Stimulated activated CD8-positive, alpha-beta memory T cell treated with anti-CD3 and anti-CD28 coated beads, Interleukin-7, amount 100 ng/mL, for 4 hours (primary cell): ENCODE measurements around the gene JAKMIP3.
"Not testable (repeated sequence)": the region's sequence is repeated elsewhere in the genome, so short reads cannot be mapped to it uniquely, and the experiment has no call there.

Source experiments
- DNase-seq, 2 donors: peaks; one replicate each; pipeline ENCODE4 v3.0.0-alpha.2; 2020; ENCODE audit warnings: low read depth in 2 of 2

The JAKMIP3 gene

DNA sequence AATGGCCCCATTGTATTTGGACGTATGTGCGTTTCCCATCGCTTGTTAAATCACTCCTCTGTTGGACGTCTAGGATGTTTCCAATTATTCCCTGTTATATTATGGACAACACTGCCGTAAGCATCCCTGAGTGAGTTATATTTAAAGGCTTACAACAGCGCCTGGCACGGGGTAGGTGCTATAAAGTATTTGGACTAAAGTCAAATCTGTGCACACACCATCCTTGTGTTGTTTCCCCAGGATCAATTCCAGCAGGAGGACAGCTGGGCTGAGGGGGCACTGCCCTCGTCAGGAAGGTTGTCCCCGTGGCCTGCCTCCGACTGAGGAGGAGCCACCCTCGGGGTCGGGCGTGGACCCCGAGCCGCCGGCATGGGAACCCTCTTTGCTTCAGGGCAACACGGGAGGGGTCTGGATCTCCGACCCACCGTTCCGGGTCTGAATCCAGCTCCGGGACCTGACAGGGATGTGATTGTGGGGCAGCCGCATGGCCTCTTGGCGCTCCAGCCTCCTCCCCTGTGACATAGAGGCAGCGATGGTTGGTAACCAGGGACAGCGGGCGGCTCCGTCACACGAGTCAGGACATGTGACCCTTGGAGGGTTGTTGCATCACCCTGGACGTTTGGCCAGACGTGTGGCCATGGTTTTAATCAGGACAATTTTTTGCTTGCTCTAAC, 1.5 kb upstream of the JAKMIP3 start:
- no peak for DNase-seq

DNA sequence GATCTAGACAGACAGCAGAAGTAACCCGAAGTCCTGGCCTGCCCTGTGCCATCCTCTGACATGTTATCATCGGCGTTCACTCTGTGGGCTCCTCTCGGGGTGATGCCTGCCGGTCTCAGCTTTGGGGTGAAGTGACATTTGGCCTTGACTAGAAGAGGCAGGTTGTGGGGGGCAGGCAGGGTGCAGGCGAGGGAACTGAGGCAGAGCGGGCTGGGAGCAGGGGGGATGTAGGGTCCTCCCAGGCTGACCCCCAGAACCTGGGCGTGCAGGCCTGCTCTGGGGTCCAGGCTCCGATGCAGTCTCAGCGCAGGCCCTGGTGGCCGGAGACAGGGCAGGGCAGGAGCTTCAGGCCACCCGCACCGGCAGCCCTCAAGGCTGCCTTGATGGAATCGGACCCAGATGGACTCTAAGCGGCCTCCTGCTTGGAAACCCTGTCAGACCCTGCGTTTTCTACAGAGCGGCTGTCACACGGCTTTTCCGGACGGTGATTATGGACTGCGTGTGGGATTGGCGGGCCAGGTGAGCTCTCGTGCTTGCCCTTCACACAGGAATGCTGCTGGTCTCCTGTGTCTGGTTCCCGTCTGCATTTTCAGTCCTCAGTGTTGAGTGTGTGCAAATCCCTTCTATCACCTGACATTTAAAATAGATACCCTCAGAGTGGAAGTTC, 842 bp upstream of the JAKMIP3 start:
- no peak for DNase-seq

DNA sequence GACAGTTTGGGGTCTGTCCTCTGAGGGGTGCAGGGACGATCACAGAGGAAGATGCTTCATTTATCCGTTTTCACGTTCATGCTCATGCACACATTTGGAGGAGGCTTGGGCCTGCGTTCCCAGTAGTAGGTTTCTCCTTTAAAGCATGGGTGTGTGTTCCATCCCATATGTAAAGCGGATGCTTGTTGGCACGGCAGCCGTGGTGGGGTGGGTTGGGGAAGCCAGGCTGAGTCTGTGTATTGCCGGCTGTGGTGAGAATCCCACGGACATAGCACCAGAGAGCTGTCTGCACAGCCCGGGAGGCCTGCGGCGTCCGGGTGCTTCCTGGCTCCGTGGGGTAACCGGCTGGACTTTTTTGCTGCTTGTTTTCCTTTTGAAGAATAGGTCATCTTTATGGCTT, 440 bp downstream of the JAKMIP3 start:
- DNase-seq = no peak

DNA sequence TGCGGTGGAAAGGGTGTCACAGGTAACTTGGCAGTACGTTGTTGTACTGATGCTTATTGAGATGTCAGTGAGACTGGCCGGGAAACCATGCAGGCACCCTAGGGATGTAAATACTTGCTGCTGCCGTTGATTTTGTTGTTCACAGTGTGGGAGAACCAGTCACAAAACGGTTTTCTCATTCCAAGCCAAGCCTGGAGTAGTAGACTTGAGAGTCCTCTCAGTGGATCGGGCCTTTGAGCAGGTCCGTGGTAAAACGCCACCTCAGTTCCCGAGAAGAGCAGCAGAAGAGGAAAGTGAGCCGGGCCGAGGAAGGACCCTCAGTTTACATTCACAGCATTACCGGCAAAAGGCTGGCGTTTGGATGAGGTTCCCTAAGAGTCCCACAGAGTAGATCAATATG, 1.1 kb downstream of the JAKMIP3 start:
- DNase-seq = no peak

DNA sequence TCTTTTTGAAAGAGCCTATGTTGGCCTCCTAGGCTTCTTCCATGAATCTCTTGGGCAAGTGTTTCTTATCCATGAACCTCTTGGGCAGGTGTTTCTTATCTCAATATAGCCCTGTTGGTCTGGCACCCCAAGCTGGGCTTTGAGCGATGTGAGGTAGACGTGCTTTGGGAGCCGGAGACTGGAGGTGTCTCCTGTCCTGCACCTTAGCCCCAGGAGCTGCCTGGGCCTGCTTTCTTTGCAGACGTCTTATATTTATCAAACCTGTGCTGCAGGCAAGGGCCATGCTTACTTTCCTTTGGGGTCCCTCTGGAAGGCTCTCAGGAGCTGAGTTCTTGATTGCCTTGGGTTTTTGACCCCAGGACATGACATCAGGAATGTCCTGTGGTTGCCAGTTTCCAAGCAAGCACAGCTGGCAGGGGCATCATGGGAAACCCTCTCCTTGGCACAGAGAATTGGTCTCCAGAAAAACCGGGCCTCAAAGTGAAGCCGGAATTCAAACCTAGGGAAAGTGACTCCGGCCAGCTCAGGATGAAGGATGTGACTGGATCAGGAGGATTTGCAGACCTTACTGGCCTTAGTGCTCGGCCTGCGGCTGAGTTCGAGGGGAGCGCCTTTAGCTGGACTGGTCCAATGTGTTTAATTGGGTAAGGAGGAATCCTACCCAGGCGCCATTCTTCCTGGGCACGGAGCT, 2.8 kb downstream of the JAKMIP3 start:
- no peak for DNase-seq

DNA sequence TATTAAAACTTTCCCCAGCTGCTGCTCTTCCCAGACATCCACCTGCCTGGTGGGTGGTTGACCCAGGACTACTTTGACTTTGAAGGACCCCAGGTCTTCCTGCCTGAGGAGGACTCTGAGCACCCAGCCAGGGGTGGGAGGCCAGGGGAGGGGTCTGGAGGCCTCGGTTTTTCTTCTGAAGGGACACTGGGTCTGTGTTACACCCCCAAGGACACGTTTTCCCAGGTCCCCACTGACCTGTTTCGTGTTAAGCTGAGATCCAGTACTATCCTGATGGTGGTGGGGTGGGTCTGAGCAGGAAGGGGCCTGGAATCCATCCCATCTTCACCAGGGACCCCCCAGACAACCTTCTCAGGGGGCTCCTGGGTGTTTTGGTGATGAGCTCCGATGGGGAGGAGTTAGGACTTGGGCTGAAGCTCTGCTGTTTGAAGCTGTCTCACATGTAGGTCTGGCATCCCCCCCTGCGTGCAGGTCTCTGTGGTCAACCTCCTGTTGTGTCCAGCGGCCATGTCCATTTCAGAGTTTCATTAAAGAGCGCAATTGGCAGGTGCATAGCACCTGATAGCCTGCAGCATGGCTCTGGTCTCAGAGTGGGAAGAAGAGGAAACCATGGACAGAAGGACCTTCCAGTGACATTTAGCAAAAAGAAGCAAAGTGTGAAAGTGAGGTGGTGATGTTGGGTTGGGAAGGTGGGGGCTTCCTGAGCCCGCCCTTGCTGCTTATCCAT, 3.5 kb downstream of the JAKMIP3 start:
- no peak for DNase-seq

DNA sequence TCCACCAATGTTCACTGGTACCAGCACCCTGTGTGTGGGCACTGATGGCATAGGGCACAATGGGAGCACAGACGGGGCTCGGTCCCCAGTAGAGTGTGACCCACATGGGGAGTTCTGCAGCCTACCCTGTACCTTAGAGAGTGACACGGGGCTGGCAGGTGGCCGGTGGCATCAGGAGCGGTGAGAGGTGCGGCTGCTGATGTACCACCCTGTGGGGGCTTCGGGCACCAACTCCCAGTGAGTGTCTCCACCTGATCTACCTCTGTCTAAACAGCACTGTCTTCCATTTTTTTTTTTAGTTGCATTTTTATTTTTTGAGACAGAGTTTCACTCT, 4.1 kb downstream of the JAKMIP3 start:
- no peak for DNase-seq

DNA sequence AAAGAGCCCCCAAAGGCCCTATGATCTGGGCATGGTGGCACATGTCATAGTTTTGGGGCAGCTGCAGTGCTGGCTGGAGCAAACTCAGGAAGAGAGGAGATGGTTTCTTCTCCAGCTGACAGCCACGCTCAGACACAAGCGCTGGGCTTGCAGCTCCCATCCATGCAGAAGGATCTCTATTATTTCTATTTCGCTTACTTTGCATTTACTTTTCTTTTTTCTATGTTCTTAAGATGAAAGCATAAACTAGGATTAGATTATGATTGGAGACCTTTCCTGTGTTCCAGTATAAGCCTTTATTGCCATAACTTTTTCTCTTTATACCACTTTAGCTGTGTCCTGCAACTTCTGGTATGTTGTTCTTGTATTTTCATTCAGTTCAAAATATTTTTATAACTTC, 5.0 kb downstream of the JAKMIP3 start:
- DNase-seq = no peak

DNA sequence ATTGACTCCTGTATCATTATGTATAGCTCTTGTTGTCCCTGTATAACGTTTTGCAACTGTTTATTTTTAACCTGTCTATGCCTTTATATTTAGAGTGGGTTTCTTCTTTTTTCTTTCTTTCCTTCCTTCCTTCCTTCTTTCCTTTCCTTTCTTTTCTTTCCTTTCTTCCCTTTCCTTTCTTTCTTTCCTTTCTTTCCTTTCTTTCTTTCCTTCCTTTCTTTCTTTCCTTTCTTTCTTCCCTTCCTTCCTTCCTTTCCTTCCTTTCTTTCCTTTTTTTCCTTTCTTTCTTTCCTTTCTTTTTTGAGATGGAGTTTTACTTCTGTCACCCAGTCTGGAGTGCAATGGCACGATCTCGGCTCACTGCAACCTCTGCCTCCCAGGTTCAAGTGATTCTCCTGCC, 5.9 kb downstream of the JAKMIP3 start:
- no peak for DNase-seq

DNA sequence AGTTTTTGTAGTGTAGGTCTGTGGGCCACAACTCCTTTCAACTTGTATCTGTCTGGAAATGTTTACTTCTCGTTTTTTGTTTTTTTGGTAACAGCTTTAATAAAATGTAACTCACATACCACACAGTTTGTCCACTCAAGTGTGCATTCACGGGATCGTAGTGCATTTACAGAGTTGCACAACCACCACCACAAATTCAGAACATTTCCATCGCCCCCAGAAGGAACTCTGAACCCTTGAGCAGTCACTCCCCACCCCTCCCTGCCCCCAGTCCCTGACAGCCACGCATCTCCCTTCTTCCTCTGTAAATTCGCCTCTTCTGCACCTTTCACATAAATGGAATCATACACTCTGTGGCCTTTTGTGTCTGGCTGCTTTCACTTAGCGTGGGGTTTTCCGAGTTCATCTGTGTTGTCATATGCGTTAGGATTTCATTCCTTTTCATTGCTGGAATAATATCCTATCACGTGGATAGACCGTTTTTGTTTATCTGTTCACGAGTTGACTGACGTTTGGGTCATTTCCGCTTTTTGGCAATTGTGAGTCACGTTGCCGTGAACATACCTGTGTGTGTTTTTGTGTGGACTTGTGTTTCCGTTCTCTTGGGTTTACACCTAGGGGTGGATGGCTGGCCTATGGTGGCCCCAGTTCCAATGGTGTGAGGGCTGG, 10.3 kb downstream of the JAKMIP3 start:
- DNase-seq = no peak

DNA sequence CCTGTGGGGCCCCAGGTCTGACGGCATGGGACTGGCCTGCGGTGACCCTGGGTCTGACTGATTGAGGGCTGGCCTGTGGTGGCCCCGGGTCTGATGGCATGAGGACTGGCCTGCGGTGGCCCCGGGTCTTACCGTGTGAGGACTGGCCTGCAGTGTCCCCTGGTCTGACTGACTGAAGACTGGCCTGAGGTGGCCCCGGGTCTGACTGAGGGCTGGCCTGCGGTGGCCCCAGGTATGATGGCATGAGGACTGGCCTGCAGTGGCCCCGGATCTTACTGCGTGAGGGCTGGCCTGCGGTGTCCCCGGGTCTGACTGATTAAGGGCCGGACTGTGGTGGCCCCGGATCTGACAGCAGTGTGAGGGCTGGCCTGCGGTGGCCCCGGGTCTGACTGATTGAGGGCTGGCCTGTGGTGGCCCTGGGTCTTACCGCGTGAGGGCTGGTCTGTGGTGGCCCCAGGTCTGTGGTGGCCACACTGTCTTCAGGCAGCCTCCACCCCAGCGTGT, 10.9 kb downstream of the JAKMIP3 start:
- no peak for DNase-seq

DNA sequence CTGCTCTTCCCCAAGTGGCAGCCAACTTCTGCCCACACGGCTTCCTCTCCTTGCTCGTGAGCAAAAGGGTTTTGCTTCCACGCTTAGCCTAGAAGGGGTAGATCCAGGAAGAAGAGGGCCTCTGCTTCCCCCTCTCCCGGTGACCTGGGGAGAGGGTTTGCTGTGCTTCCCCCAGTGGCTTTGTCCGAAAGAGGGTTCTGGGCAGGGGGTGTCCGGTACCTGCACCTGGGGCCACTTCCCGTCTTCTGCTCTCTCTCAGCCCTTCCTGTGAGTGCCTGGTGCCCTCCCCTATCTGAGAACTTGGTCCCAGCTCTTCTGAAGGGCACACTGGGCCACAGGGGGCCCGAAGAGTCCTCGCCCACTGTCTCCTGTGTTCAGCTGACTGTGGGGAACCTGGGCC, 11.3 kb downstream of the JAKMIP3 start:
- no peak for DNase-seq

DNA sequence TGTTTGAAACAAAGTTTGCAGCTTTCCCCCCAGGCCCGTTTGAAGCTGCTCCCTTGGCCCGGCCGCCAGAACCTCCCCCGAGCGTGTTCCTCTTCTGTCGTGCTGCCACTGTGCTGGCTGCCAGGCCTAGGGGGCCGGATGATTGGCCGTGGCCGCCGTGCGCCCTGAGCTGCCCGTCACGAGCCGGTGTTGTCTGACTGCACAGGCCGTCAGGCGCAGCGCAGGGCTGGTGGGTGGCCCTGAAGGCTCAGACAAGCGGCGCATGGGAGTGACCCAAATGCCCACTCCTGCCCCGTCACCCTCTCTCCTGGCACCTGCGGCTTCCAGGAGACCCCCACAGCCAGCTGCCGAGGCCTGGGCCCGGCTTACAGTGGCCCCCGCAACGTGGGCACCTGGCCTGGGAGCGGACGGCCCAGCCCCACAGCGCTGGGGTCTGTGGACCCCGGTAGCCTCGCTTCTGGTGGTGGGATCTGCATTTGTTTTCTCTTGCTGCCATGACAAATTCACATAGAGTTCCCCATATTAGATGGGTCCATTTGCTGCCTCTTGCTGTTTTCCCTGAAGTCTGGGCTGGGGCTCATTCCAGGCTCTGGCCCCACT, 13.1 kb downstream of the JAKMIP3 start:
- DNase-seq = no peak

DNA sequence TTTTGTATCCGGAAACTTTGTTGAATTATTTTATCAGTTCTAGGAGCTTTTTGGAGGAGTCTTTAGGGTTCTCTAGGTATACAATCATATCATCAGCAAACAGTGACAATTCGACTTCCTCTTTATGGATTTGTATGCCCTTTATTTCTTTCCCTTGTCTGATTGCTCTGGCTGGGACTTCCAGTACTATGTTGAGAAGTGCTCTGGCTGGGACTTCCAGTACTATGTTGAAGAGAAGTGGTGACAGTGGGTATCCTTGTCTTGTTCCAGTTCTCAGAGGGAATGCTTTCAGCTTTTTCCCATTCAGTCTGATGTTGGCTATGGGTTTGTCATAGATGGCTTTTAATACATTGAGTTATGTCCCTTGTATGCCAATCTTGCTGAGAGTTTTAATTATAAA, 18.6 kb downstream of the JAKMIP3 start:
- DNase-seq = not testable (repeated sequence)

DNA sequence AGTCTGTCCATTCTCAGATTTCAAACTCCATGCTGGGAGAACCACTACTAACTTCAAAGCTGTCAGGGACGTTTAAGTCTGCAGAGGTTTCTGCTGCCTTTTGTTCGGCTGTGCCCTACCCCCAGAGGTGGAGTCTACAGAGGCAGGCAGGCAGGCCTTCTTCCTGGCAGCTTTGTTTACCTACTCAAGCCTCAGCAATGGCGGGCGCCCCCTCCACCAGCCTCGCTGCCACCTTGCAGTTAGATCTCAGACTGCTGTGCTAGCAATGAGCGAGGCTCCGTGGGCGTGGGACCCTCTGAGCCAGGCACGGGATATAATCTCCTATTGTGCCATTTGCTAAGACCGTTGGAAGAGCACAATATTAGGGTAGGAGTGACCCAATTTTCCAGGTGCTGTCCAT, 27.5 kb downstream of the JAKMIP3 start:
- not testable (repeated sequence) for DNase-seq

DNA sequence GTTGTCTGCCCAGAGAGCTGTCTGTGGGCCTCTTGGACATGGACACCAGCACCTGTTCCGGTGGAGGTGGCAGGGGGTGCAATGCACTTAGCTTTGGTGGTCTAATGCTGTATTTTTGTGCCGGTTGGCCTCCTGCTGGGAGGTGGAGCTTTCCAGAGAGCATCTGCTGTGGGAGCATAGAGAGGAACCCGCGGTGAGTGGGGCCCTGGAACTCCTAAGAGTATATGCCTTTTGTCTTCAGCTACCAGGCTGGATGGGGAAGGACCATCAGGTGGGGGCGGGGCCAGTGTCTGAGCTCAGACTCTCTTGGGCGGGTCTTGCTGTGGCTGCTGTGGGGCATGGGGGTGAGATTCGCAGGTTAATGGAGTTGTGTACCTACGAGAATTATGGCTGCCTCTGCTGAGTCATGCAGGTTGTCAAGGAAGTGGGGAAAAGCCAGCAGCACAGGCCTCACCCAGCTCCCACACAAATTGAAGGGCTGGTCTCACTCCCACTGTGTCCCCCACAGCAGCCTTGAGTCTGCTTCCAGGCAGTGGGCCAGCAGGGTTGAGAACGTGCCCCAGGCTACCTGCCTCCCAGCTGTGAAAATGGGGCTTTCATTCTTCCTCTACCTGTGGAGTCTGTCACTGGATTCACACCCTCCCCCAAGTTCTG, 29.0 kb downstream of the JAKMIP3 start:
- DNase-seq = no peak

DNA sequence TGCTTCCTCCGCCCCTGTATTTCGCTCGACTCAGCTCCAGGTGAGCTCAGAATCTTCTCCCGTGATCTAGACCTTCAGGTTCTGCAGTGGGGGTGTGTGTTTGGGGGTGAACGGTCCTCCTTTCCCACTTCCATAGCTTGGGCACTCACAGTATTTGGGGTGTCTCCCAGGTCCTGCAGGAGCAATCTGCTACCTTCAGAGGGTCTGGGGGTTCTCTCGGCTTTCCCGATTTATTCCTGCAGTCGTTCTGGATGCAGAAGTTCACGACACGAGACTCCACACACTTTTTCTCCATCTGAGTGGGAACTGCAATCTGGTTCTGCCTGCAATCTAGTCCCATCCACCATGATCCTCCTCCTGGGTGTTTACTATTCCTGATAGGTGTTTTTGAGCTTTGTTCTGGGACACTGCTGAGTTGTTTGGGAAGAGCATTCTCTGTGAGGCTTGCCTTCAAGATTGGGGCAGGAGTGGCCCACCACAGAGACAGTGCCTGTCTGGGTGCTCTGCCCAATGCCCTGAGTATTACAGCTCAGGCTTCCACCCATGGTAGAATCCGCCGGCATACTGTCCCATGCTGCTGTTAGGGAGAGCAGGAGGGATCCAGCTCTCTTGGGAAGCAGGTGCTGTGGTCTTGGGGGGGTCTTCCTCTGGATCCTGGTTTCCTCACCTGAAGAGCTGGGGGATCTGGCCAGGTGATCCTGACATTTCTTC, 29.8 kb downstream of the JAKMIP3 start:
- DNase-seq = no peak

DNA sequence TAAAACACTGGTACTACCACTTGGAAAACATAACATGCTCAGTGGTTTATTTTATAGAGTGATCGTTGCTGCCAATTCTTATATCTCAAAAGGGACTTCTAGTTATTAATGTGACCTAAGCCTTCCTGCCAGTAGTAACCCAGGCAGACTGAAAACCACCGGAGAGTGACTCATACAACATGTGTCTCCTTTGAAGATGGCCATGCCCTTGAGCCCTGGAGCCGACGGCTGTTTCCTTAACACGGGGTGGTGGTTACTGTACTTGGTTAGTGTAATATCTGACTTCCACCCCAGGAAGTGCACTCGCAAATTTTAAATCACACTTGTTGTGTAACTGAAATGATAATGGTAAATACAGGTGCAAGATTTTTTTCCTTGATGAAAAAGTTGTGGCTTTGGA, 30.5 kb downstream of the JAKMIP3 start:
- DNase-seq = no peak

DNA sequence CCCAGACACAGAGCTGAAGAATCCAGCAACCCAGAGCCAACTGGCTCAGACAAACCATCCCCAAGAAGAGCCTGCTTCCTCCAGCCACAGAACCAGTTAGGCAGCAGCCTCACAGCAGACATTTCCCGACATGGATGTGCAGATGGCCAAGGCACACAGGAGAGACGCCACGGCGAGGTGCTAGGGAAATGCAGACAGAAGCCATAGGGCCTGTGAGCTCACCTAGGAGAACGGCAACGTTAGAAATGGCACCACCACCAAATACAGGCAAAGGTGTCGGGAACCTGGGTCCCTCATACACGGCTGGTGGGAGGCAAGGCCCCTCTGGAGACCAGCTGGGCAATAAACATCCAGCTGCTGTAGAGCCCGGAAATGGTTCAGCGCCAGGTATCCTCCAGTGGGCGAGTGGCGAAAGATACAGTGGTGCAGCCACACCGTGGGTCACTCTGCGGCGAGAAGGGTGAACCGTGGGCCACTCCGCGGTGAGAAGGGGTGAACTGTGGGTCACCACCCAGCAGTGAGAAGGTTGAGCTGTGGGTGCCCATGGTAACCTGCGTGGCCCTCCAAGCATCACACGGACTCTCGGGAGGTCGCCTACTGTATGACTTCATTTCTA, 31.2 kb downstream of the JAKMIP3 start:
- DNase-seq = no peak
